ENCODE results near the gene AKT1S1. TPM values are rescaled to one million over a fixed set of nuclear protein-coding genes. Genes with fewer than 3 reads are reported as not detected.
A peak's percentile ranks its signal among the peaks of the same experiment; 100 is the strongest.

AKT1S1 gene
- total RNA-seq, 1 donor from 2014 or later: 2.3 TPM

DNA sequence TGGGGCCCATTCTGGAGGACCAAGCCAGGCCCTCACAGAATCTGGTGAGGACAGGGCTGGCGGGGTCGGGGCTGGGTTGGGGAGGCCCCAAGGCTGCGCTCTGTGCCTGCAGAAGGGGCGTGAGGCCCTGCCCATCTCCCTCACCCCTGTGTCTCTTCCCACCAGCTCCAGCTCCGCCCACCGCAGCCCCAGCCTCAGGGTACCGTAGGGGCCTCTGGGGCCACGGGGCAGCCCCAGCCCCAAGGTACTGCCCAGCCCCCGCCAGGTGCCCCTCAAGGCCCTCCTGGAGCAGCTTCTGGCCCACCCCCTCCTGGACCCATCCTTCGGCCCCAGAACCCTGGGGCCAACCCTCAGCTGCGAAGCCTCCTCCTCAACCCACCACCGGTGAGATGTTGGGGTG is 41.6 kb downstream of the AKT1S1 start:
- H3K4me3 Mint-ChIP-seq: no peak overlapping the region
- no peak overlapping the region for H3K9ac ChIP-seq

GRCh38 chr19:49833599-49833998 is 43.6 kb downstream of the AKT1S1 start:
- Histone ChIP-seq H3F3A (ENCODE audit: low read depth) (no peaks in the 10 kb centered on the region), H3K4me3 (no peak overlapping the region), H3K9me3 (ENCODE audit: low read depth) (no peaks in the 10 kb centered on the region), H3K27ac (no peak overlapping the region), H4K20me1 (ENCODE audit: low read depth) (peaks cover 12% of the 10 kb centered on the region), H3K36me3 (no peaks in the 10 kb centered on the region), H2AFZ (replicated peaks) (no peak overlapping the region), H3K27me3 (no peaks in the 10 kb centered on the region), H3K9ac (no peak overlapping the region), H3K4me2 (no peak overlapping the region), H3K4me1 (no peaks in the 10 kb centered on the region), H3K79me2 (ENCODE audit: low read depth) (no peaks in the 10 kb centered on the region)
- Mint-ChIP-seq H3K4me3 (no peak overlapping the region), H3K27me3 (ENCODE audit: insufficient read depth, low read depth) (peaks cover 4% of the 10 kb centered on the region), H3K4me1 (no peaks in the 10 kb centered on the region), H3K9me3 (no peaks in the 10 kb centered on the region), H3K27ac (no peak overlapping the region), H3K36me3 (peaks cover 32% of the 10 kb centered on the region)
- no peak for DNase-seq (ENCODE audit: low spot score)
- TF ChIP-seq EZH2phosphoT487 (IDR thresholded peaks at IDR 0.05): no peak
- TF ChIP-seq CTCF (IDR thresholded peaks at IDR 0.05): no peak
- TF ChIP-seq EZH2 (IDR thresholded peaks at IDR 0.05): no peak

More for the DNA sequence above, 41.6 kb downstream of the AKT1S1 start:
- peaks cover 2% of the 10 kb centered on the region for H3K27me3 Mint-ChIP-seq (ENCODE audit: insufficient read depth, low read depth)
- H3F3A ChIP-seq (ENCODE audit: low read depth): no peaks in the 10 kb centered on the region
- no peaks in the 10 kb centered on the region for H3K4me1 ChIP-seq
- H4K20me1 ChIP-seq (ENCODE audit: low read depth): peaks cover 8% of the 10 kb centered on the region
- no peak overlapping the region for H2AFZ ChIP-seq (replicated peaks)
- no peak for TF ChIP-seq EZH2phosphoT487 (IDR thresholded peaks at IDR 0.05)
- TF ChIP-seq EZH2 (IDR thresholded peaks at IDR 0.05): no peak
- peaks cover 2% of the 10 kb centered on the region for H3K4me1 Mint-ChIP-seq
- no peak overlapping the region for H3K27ac Mint-ChIP-seq
- H3K27ac ChIP-seq: no peak overlapping the region
- no peaks in the 10 kb centered on the region for H3K27me3 ChIP-seq
- DNase-seq (ENCODE audit: low spot score): no peak
- no peaks in the 10 kb centered on the region for H3K9me3 Mint-ChIP-seq
- no peaks in the 10 kb centered on the region for H3K9me3 ChIP-seq (ENCODE audit: low read depth)
- H3K4me2 ChIP-seq: no peak overlapping the region
- peaks cover 49% of the 10 kb centered on the region for H3K36me3 Mint-ChIP-seq
- H3K79me2 ChIP-seq (ENCODE audit: low read depth): no peaks in the 10 kb centered on the region
- no peak overlapping the region for H3K4me3 ChIP-seq
- no peaks in the 10 kb centered on the region for H3K36me3 ChIP-seq

- peaks cover 4% of the 10 kb centered on the region for H3K27me3 Mint-ChIP-seq (ENCODE audit: insufficient read depth, low read depth)
- peaks cover 28% of the 10 kb centered on the region for H3K36me3 Mint-ChIP-seq
- Histone ChIP-seq H3K4me3 (no peak overlapping the region), H4K20me1 (ENCODE audit: low read depth) (peaks cover 14% of the 10 kb centered on the region), H3K9me3 (ENCODE audit: low read depth) (no peaks in the 10 kb centered on the region), H3F3A (ENCODE audit: low read depth) (no peaks in the 10 kb centered on the region), H2AFZ (replicated peaks) (no peak overlapping the region), H3K36me3 (no peaks in the 10 kb centered on the region), H3K4me2 (no peak overlapping the region), H3K4me1 (no peaks in the 10 kb centered on the region), H3K79me2 (ENCODE audit: low read depth) (no peaks in the 10 kb centered on the region), H3K9ac (no peak overlapping the region), H3K27ac (no peak overlapping the region), H3K27me3 (no peaks in the 10 kb centered on the region)
- no peak for DNase-seq (ENCODE audit: low spot score)
- no peaks in the 10 kb centered on the region for H3K4me1 Mint-ChIP-seq
- H3K9me3 Mint-ChIP-seq: no peaks in the 10 kb centered on the region
- no peak overlapping the region for H3K4me3 Mint-ChIP-seq
- peak overlapping the region; percentile 15 for H3K27ac Mint-ChIP-seq
- TF ChIP-seq EZH2 (IDR thresholded peaks at IDR 0.05): no peak
- TF ChIP-seq CTCF (IDR thresholded peaks at IDR 0.05): no peak
- TF ChIP-seq EZH2phosphoT487 (IDR thresholded peaks at IDR 0.05): no peak
These were observed 44.6 kb downstream of the AKT1S1 start for GRCh38 chr19:49832556-49832955.

DNA sequence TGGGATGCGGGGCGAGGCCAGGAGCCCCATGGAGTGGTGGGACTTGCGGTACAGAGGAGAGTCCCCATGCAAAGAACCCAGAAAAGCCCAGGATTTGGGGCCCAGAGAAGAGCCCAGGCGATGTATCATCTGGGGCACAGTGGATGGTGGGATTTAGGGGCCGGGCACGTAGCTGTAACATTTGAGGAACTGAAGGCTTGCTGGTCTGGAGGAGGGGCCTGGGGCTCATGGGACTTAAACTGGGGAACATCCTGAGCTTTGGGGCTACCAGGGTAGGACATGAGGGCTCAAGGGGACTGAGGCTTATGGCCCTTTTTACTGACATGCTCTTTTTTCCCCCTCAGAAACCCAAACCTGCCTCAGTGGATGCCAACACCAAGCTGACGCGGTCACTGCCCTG is 45.6 kb downstream of the AKT1S1 start:
- DNase-seq (ENCODE audit: low spot score): no peak
- H3K4me1 ChIP-seq: no peaks in the 10 kb centered on the region
- peaks cover 21% of the 10 kb centered on the region for H4K20me1 ChIP-seq (ENCODE audit: low read depth)
- no peak overlapping the region for H3K4me3 Mint-ChIP-seq
- no peak overlapping the region for H3K27ac Mint-ChIP-seq
- no peak overlapping the region for H3K4me3 ChIP-seq
- no peak overlapping the region for H3K27ac ChIP-seq
- H2AFZ ChIP-seq (replicated peaks): no peak overlapping the region
- peaks cover 23% of the 10 kb centered on the region for H3K36me3 Mint-ChIP-seq
- H3K4me2 ChIP-seq: no peak overlapping the region
- H3K4me1 Mint-ChIP-seq: no peaks in the 10 kb centered on the region
- TF ChIP-seq EZH2phosphoT487 (IDR thresholded peaks at IDR 0.05): no peak
- TF ChIP-seq EZH2 (IDR thresholded peaks at IDR 0.05): no peak
- no peak for TF ChIP-seq CTCF (IDR thresholded peaks at IDR 0.05)
- peaks cover 4% of the 10 kb centered on the region for H3K27me3 Mint-ChIP-seq (ENCODE audit: insufficient read depth, low read depth)
- no peaks in the 10 kb centered on the region for H3K9me3 ChIP-seq (ENCODE audit: low read depth)
- no peaks in the 10 kb centered on the region for H3K79me2 ChIP-seq (ENCODE audit: low read depth)
- no peak overlapping the region for H3K9ac ChIP-seq
- no peaks in the 10 kb centered on the region for H3K36me3 ChIP-seq
- H3K9me3 Mint-ChIP-seq: no peaks in the 10 kb centered on the region
- no peaks in the 10 kb centered on the region for H3K27me3 ChIP-seq
- no peaks in the 10 kb centered on the region for H3F3A ChIP-seq (ENCODE audit: low read depth)

Data from neural progenitor cell (in vitro differentiated cells).